ENCODE data around the gene NR2E1.

NR2E1 gene

DNA sequence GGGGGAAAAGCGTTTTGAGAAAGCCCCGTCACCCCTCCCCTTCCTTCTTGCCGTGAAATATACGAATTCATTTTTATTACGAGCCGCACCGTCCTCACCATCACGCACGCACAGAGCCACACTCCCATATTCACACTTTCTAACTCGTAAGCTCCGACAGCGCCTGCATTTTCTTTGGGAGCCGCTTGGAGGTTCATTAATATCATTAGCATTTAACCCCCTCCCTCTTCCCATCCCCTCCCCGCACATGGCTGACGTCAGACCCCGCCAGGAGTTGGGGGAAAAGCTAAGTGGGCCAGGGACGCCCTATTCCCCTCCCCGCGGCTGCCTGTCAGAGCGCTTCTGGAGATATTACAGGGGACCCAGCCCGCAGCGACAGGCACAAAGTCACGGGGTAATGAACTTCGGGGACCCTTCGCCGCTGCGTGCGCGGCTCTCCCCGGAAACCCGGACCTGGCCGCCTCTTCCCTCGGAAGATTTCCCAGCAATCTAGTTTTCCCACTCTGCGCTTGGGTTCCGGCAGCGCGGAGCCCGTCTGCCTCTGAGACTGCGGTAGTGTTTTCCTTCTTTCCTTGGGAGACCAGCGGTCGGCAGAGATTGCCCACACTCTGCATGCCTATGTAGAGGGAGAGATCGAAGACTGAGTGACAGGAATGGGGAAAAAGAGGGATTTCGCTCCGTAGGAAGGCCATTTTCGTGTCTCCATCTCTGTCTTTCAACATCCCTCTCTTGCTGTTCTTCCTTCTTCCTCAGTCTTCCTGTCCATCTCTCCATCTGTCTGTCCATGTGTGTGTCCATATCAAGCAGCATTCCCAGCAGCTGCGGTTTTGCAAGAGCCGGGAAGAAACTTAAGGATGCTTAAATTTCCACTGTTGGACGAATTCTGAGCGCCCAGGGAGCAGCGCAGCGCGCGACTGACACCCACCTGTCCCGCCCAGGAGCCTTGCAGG, at the start of gene NR2E1:
Gene NR2E1, plus strand, starts transcription at position 309 of the 950 bp plus-strand sequence. CDS start 744 bp downstream, outside the sequence.
- DNase-seq (ENCODE audit: low read depth, low spot score) = no peak
- no peak within 1 kb of the TSS for H3K27ac ChIP-seq

DNA sequence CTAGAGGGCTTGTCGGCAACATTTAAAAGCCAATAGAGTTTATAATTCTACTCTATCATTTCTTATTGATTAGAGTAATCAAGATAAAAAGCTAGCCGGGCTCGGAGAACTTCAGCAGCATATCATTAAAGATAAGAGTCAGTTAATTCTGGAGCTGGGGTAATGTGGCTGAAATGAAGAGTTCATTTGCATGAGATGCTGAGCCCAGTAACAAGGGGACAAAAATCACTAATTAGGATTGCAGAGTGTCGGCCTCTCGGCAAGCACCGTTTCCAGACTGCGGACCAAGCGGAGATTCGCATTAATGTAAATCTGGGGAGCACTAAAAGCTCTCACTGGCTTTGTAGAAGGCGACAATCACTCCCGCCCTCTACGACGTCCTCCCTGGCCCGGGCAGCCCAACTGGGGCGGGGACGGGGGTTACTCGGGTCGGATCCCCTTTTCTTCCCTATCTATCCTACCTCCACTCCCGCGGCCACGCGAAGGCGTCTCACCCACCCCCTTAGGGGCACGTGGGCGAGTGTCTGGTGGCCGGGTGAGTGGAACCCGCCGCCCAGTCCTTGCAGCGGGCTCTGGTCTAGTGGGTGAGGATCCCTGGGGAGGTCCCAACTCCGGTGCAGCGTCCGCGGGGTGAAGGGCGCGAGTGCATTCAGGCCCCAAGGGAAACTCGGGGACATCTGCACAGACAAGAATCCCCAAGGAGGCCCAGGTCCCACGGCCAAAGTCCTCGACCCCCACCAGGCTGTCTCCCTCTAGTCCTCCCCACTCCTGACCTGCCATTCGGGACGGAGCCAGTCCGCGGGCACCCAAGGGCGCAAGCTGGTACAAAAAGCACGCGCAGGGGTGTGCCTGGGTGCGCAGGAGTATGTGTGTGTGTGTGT, 49.0 kb upstream of the NR2E1 start:
- no peak overlapping the region for H3K27ac ChIP-seq
- no peak for DNase-seq (ENCODE audit: low read depth, low spot score)

DNA sequence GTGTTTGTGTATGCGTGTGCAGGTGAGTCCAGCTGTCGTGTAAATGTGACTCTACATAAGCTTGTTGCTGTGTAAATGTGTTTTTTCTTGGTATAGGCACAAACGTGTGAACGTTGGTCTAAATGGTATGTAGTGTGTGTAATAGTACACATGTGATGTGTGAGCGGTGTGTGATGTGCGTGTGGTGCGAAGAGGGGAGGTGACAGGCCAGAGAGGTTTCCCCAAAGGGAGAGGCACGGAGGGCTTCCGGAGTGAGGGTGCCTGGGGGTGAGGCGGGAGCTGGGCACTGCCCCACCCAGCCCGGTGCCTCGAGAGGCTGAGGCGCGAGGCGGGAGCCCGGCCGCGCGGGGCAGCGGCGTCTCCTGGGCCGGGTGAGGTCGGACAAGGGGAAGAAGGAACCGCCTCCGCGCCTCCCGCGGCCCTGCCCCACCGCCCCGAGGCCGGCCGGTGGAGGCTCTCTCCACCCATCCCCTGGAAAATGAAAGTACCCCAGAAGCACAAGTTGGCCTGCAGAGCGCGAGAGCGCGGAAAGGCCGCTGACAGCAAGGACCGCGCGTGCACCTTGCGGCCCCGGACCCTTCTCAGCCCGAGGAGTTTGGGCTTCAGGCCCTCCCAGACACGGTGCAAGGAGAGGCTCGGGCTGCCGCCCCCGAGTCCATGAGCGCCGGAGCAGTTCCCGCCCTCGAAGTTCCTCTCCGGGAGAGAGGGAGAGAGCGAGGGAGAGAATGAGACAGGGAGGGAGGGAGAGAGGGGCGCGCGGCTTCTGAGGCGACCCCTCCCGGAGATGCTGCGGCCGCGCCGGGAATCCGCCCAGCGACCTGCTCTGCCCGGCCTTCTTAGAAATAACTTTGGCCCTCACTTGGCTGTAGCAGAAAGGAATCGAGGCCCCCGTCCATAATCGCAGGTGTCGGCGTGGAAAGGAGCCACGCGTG, 48.1 kb upstream of the NR2E1 start:
- no peak overlapping the region for H3K27ac ChIP-seq
- no peak for DNase-seq (ENCODE audit: low read depth, low spot score)

DNA sequence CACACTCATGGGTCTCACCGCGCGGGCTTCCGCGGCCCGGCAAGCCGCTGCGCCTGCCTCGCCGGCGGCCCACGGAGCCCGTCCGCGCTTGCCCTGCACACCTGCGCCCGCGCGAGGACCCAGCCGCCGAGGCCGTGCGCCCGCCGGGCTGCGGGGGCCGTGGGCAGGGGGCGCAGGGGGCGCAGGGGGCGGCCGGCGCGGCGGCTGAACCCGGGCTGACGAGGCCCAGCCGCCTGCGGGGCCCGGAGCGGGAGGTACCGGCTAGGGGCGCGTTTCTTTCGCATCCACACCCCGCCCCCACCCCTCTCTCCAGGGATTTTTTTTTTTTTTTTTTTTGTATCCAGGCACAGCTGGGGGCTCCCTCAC, 47.5 kb upstream of the NR2E1 start:
- DNase-seq (ENCODE audit: low read depth, low spot score) = no peak
- no peak overlapping the region for H3K27ac ChIP-seq

DNA sequence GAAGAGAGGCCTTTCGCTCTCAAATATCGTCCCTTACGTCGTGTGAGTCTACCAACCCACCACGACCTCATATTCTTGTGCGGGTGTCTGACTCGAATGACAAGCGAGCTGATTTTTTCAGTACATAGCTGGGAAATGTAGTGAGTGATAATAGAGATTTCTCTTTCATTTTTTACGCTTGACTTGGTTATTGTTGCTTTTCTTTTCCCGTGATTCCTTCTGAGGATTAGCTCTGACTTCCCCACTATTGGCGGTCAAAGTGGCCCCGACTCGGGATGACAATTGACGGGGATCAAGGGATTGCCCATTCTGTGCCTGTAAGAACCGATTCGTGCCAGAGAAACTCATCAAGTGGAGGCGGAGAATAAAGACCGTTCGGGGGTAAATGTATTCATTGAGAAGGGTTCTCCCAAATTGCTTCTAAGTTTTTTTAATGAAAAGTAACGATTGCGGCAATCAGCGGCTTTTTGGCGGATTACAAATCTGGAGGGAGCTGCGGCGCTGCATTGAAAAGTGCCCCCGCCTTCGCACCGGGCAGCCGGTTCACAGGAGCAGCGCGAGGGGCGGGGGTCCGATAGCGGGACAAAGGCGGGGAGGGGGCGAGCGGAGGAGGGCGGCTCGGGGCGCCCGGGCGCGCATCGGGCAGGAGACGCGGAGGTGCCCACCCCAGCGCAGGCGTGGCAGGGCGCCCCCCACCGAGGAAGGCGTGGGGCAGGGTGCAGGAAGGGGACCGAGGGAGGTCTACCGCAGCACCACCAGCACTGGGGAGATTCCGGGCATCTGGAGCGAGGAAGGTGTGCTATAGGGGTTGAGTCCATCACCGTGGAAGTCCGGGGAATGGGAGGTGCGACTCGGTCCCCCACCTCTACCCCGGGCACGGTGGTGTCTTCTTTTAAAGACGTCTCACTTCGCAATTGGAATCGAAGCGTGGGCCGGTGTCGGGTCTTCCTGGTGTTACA, 46.7 kb upstream of the NR2E1 start:
- DNase-seq (ENCODE audit: low read depth, low spot score) = no peak
- H3K27ac ChIP-seq = no peak overlapping the region

DNA sequence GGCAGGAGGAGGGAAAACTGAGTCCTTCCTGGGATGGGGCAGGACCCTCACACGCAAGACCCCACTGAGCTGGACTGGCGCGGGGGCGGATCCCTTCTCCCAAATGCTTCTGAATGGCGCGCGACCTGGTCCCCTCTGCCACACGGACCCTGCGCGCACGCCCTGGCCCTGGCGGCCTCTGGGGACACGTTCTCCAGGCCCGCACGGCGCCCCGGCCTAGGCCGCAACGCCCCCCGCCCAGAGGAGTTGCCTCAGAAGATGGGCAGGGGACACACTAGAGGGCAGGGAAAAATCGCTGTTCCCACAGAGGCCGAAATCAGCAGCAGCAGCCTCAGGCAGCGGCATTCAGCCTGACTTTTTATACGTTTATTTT, 46.1 kb upstream of the NR2E1 start:
- no peak for DNase-seq (ENCODE audit: low read depth, low spot score)
- no peak overlapping the region for H3K27ac ChIP-seq

DNA sequence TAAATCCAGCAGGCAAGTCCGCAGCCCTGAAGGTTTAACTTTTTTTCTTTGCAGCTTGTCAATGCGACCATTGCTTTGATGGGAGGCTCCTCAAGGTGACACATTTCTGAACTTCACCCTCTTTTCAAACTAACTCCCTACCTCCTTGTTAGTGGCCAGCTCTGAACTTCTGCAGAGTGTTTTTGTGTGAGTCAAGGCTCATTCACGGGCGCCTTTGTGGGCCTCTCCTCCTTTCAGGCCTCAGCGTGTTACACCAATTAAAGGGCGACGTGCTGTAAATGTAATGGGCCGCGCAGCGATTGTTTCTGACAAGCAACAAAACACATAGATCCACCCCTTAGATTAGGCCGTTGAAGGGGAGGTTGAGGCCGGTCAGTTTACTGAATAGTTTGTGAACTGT, 45.5 kb upstream of the NR2E1 start:
- DNase-seq (ENCODE audit: low read depth, low spot score) = no peak
- H3K27ac ChIP-seq = no peak overlapping the region

DNA sequence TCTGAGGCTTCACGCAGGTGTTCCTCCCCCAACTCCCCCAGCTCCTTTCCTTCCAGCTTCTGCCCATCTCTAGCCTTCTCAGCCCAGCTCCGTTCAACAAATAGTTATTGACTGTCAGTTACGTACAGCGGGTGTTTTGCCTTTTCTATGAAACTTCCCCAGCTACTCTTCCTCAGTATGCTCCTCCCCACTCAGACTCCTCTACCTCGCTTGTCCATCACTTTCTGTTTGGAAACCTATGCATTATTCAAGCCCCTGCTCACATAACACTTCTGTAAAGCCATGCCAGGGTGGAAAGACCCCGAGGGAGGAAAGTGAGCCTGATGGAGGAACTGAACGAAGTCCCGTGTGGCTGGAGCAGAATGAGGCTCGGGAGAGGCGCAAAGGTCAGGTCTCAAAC, 44.2 kb upstream of the NR2E1 start:
- no peak for DNase-seq (ENCODE audit: low read depth, low spot score)
- H3K27ac ChIP-seq = no peak overlapping the region

DNA sequence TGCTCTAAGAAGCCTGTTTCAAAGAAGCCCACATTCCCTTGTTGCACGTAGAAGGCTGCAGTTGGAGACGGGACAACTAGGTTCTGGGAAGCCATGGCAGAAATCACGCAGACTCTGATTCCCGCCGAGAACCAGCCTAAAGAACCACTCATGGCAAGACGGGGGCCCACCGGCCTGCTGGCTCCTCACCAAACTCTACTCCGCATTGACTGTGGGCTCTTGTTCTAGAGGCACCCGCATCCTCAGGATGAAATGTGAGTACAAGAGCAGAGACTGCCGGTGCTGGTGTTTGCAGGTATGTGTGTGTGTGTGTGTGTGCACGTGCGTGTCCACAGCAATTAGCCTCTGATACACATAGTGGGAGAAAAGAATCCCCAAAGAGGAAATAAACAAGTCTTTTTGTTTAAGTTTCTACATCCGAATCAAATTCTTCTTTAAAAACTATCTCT, 42.3 kb upstream of the NR2E1 start:
- H3K27ac ChIP-seq = no peak overlapping the region
- no peak for DNase-seq (ENCODE audit: low read depth, low spot score)

DNA sequence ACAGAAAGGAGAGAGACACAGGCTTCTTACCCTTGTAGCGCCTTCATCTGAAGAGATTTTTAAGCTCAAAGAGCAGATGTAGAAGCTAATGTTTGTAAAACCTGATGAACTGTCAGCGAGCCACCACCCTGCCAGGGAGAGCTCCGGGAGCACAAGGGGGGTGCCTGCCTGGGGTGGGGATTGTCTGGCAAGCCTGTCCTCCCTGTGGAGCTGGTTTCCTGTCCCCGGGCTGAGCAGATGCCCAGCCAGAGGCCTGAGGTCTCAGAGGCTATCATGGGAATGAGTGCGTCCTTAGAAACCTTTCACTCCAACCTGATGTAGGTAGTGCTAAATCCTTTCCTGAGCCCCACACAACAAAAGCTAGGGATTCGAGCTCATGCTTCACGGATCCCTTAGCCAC, 41.9 kb upstream of the NR2E1 start:
- DNase-seq (ENCODE audit: low read depth, low spot score) = no peak
- H3K27ac ChIP-seq = no peak overlapping the region

DNA sequence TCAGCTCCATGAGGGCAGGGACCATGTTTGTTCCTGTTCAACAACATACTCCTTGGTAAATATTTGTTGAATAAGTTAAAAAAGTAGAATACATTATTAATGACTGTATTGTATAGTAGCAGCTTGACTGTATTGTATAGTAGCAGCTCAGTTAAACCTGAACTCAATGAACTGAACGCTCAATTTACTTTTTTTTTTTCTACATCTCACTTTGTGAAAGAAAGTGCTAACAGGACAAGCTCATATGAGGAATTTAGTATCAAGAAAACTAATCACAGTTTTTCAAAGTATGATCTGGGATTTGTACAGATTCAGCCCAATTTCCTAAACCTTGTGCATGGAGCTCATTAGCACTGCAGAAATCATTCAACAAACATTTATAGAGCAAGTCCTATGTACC, 38.8 kb upstream of the NR2E1 start:
- DNase-seq (ENCODE audit: low read depth, low spot score) = no peak
- no peak overlapping the region for H3K27ac ChIP-seq

DNA sequence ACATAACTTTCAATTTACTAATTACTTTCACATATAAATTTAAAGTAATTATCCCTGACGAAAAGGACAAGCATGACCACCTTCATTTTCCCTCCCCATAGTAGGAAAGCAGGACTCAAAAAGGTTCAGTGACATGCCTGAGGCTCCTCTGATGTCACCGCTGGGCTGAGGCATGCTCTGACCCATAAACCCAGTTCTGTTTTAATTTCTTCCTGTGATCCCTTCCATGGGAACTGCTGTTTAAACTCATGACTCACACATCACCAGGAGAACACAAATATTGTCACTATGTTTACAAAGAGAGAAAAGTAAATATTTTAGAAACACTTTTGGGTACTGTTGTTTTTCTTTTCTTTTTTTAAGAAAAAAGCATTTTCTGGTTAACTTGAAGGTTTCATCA, 38.0 kb upstream of the NR2E1 start:
- H3K27ac ChIP-seq = no peak overlapping the region
- DNase-seq (ENCODE audit: low read depth, low spot score) = peak; percentile 45

DNA sequence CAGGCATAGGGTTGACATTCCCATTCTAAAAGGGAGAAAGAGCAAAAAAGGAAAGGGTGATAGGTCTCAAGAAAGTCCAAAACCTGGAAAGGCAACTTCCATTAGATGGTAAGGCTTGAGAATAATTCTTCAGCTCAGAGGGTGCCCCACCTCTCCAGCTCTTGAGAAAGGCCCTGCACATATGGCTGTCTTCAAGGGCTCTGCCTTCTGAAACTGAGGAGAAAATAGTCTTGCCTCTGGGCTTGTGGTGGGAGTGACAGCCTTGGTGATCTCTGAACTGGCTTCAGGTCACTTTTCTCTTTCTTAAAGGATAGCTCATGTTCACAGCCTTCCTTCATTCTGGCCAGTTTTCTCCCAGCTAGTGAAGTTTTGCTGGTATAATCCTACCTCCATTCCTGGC, 35.6 kb upstream of the NR2E1 start:
- H3K27ac ChIP-seq = no peak overlapping the region

DNA sequence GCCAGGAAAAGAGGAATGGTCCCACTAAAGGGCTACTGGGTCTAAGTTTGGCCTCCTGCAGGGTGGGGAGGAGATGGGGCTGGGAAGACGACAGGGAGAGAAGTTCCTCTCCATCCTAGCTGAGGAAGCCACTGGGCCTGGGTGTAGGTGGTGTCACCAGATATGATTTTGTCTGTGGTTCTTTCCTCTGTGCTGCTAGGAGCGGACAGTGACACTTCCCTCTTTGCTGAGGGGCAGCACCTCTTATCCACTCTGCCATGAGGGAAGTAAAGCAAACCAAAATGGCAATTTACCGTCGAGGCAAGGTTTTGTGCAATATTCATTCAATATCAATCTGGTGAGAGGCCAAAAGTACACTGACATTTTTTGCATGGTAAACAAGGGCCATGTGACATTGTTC, 33.0 kb upstream of the NR2E1 start:
- H3K27ac ChIP-seq = no peak overlapping the region
- no peak for DNase-seq (ENCODE audit: low read depth, low spot score)

More for the DNA sequence above, 35.6 kb upstream of the NR2E1 start:
- no peak for DNase-seq (ENCODE audit: low read depth, low spot score)

DNA sequence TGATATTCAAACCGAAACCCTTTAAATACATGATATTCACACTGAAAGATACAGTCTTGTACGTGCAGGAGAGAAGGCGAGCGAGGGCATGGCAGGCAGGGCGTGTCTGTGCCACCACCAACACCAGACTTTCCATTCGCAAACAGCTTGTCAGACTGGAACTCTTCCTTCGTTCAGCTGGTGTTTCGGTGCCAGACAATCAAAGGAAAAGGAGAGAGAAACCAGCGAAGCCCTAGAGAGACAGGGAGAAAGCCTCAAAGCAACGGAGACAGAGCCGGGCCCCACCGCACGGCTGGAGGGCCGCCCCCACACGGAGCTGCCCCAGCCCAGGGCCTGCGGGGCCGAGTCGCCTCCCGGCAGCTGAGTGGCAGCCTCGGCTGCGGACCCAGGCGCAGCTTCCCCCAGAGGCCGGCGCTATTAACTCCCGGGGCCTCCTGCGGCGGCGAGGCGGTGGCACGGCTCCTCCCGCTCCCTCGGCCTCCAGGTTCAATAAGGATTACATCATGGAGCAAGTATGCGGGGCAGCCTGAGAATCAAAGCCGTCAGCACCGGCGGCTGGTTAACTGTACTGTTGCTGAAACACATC, 32.1 kb upstream of the NR2E1 start:
- DNase-seq (ENCODE audit: low read depth, low spot score) = no peak

DNA sequence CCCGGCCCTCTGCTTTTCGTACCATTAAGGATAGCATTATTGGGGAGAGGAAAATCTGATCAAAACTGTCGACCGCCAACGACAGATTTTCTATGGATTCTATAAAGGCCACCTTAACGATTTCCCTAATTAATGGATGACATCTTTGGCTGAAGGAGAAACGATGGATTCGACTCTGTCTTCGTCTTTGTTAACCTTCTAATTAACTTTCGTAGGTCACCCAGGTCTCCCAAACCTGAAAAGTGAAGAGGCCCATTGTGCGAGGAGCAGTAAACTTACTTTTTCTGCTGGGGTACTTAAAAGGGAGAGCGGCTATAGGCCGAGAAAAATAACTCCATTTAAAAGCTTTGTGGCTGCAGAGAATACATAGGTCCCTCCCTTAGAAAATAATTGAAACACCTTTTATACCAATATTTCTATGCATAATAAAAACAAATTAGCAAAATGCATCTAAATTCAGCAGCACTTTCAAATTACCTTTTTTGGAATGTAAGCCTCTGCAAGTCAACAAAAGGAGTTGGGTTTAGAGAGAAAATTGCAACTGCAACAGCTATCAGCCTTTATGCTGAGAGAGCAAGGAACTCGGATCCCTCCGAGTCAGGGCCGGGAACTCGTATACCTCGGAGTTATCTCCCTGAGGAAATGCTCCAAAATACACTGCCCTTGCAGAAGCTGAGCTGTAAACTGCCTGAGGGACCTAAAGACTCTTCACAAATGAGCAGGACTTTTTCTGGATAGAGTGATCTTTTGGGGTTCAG, 31.4 kb upstream of the NR2E1 start:
- peak overlapping the region; percentile 61 for H3K27ac ChIP-seq
- no peak for DNase-seq (ENCODE audit: low read depth, low spot score)

More for the DNA sequence above, 32.1 kb upstream of the NR2E1 start:
- H3K27ac ChIP-seq = peak overlapping the region; percentile 61

DNA sequence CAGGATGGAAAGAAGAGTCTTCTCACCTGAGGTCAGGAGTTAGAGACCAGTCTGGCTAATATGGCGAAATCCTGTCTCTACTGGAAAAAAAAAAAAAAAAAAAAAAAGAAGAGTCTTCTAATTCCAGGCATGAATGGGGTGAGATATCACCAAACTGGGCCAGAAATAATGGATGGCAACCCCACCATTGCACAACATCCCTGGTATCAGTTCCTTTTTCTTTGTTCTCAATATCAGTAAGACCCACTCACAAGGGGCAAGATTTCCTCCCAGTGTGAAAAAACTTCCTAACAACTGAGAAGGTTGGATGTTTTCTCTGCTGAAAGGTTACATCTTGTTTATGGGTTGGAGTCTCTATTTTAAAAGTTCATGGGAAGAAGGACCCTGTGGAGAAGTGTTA, 23.6 kb upstream of the NR2E1 start:
- DNase-seq (ENCODE audit: low read depth, low spot score) = no peak

DNA sequence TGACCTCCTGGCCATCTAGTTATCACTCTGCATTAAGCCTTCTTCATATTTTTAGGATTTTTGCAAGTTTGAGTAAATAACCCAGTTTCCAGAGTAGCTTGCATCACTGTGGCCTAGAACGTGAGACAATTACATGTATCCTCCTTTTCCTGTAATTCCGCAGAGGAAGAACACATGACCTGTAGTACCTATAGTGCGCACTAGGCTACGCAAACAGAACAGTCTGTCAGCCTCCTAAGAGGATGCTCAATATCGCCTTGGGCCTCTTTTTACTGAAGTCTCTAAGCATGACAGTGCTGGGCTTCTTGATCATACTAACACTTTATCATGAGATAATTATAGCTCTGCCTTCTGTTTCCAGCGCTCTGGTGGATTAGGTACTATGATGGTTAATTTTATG, 20.2 kb upstream of the NR2E1 start:
- H3K27ac ChIP-seq = no peak overlapping the region
- no peak for DNase-seq (ENCODE audit: low read depth, low spot score)

More for the DNA sequence above, 23.6 kb upstream of the NR2E1 start:
- H3K27ac ChIP-seq = no peak overlapping the region
